Esophagus (tissue), 2 donors: ENCODE results near the gene BICD2. TPM values are rescaled to one million over a fixed set of nuclear protein-coding genes. Genes with fewer than 3 reads are reported as not detected.
"Not testable (repeated sequence)": the region's sequence is repeated elsewhere in the genome, so short reads cannot be mapped to it uniquely, and the experiment has no call there.

Source experiments
- H3K27ac ChIP-seq, 2 donors: one replicate each; pipeline ENCODE4 v1.5.1; 2013; ENCODE audit warnings: low read depth in 2 of 2, mild to moderate bottlenecking in 2 of 2, inconsistent platforms in 1 of 2, low read length in 1 of 2, moderate library complexity in 1 of 2
- H3K27me3 ChIP-seq, 2 donors: one replicate each; pipeline ENCODE4 v1.6.1; 2013; ENCODE audit warnings: low read length in 2 of 2, control low read depth in 1 of 2, mild to moderate bottlenecking in 1 of 2; ENCODE audit not compliant: insufficient read depth in 2 of 2, control insufficient read depth in 1 of 2
- H3K36me3 ChIP-seq, 2 donors: one replicate each; pipeline ENCODE4 v1.6.1; 2013; ENCODE audit warnings: low read length in 1 of 2; ENCODE audit not compliant: control insufficient read depth in 2 of 2, insufficient read depth in 2 of 2
- H3K4me1 ChIP-seq, 2 donors: one replicate each; pipeline ENCODE4 v1.6.1; 2013; ENCODE audit warnings: low read length in 1 of 2; ENCODE audit not compliant: control insufficient read depth in 2 of 2, insufficient read depth in 2 of 2
- H3K4me3 ChIP-seq, 2 donors: one replicate each; pipeline ENCODE4 v1.5.1; 2013; ENCODE audit warnings: low read length in 2 of 2, mild to moderate bottlenecking in 2 of 2, low read depth in 1 of 2, moderate library complexity in 1 of 2
- H3K9me3 ChIP-seq, 2 donors: one replicate each; pipeline ENCODE4 v1.6.1; 2013; ENCODE audit warnings: mild to moderate bottlenecking in 2 of 2, low read depth in 1 of 2, low read length in 1 of 2, moderate library complexity in 1 of 2; ENCODE audit not compliant: control insufficient read depth in 2 of 2, insufficient read depth in 1 of 2
- WGBS, 2 donors: extraction: QIAGEN DNeasy Blood & Tissue Kit; methylation state at CpG; one replicate each; pipeline ENCODE4 v1.1.7; 2013; 5-methylcytosine and 5-hydroxymethylcytosine counted together
- polyA plus RNA-seq, 2 donors: library from polyadenylated mRNA; stranded (reverse); fragments of 200-250 nt; gene quantifications; one replicate each; pipeline ENCODE4 v1.2.3, GENCODE V29; 2013
- donor health status: healthy with polysubstance abuse.
- donor health status: Bipolar disorder and iron deficiency.

The BICD2 gene
- 10 to 100 TPM; 30.9 to 41.1 TPM for polyA plus RNA-seq

- H3K27me3 ChIP-seq, result no peaks in the 10 kb centered on the region
- peak within 1 kb of the TSS; percentile 99 to 100 for H3K27ac ChIP-seq
- H3K4me3 ChIP-seq, result peak within 1 kb of the TSS; percentile 71 to 94
- H3K4me1 ChIP-seq, result peaks cover 20 to 44% of the 10 kb centered on the region in 2 donors
- no peaks in the 10 kb centered on the region for H3K36me3 ChIP-seq
- H3K9me3 ChIP-seq, result no peaks in the 10 kb centered on the region
- WGBS, 2 donors, result 0 to 1% methylated on average over 53 to 74 of the region's 74 CpGs
Measured at GRCh38 chr9:92764381-92764987, at the start of gene BICD2. TSS of gene BICD2 (minus strand) at chr9:92764833. CDS start at chr9:92764744, 89 bp downstream.

GRCh38 chr9:92809629-92810326, 45.1 kb upstream of the BICD2 start:
- not testable (repeated sequence) for H3K27ac ChIP-seq
- WGBS, 2 donors, result 9 to 10% methylated on average over 31 to 34 of the region's 34 CpGs
- H3K4me3 ChIP-seq, result peak overlapping the region in 1 of 2 donors; percentile 50

GRCh38 chr9:92808726-92809451, 44.3 kb upstream of the BICD2 start:
- Histone ChIP-seq H3K4me1 (peaks cover 9 to 17% of the 10 kb centered on the region in 2 donors), H3K27me3 (peaks cover 0 to 32% of the 10 kb centered on the region in 2 donors), H3K36me3 (no peaks in the 10 kb centered on the region), H3K9me3 (peaks cover 0 to 9% of the 10 kb centered on the region in 2 donors), H3K4me3 (peak overlapping the region; percentile 35 to 50), H3K27ac (no peak overlapping the region)
- WGBS, 2 donors, result 1% methylated on average over 53 to 60 of the region's 60 CpGs

More at GRCh38 chr9:92809629-92810326, 45.1 kb upstream of the BICD2 start:
- not testable (repeated sequence) for H3K9me3 ChIP-seq, H3K36me3 ChIP-seq
- H3K4me1 ChIP-seq, result peaks cover 9 to 17% of the 10 kb centered on the region in 2 donors
- H3K27me3 ChIP-seq, result peaks cover 0 to 29% of the 10 kb centered on the region in 2 donors

GRCh38 chr9:92807757-92808725, 43.4 kb upstream of the BICD2 start:
- H3K9me3 ChIP-seq, result peaks cover 0 to 9% of the 10 kb centered on the region in 2 donors
- peaks cover 0 to 31% of the 10 kb centered on the region in 2 donors for H3K27me3 ChIP-seq
- H3K4me3 ChIP-seq, result peak overlapping the region in 1 of 2 donors; percentile 50
- 3 to 4% methylated on average over 73 to 76 of the region's 76 CpGs for WGBS, 2 donors
- H3K4me1 ChIP-seq, result peaks cover 9 to 17% of the 10 kb centered on the region in 2 donors
- no peaks in the 10 kb centered on the region for H3K36me3 ChIP-seq
- H3K27ac ChIP-seq, result no peak overlapping the region

- peak overlapping the region in 1 of 2 donors; percentile 5 for H3K4me3 ChIP-seq
- WGBS, 2 donors, result 13 to 16% methylated on average over 44 of the region's 44 CpGs
Measured at GRCh38 chr9:92807031-92807756, 42.6 kb upstream of the BICD2 start.

GRCh38 chr9:92804727-92805126, 40.1 kb upstream of the BICD2 start:
- Histone ChIP-seq H3K27ac (no peak overlapping the region), H3K27me3 (peaks cover 0 to 23% of the 10 kb centered on the region in 2 donors), H3K36me3 (no peaks in the 10 kb centered on the region), H3K4me3 (no peak overlapping the region), H3K4me1 (peaks cover 9 to 17% of the 10 kb centered on the region in 2 donors), H3K9me3 (peaks cover 0 to 9% of the 10 kb centered on the region in 2 donors)
- 75 to 86% methylated on average over 6 of the region's 6 CpGs for WGBS, 2 donors

More at GRCh38 chr9:92807031-92807756, 42.6 kb upstream of the BICD2 start:
- H3K27me3 ChIP-seq, result peaks cover 0 to 27% of the 10 kb centered on the region in 2 donors
- H3K36me3 ChIP-seq, result no peaks in the 10 kb centered on the region
- H3K9me3 ChIP-seq, result peaks cover 0 to 9% of the 10 kb centered on the region in 2 donors
- no peak overlapping the region for H3K27ac ChIP-seq
- peaks cover 9 to 17% of the 10 kb centered on the region in 2 donors for H3K4me1 ChIP-seq

- Histone ChIP-seq H3K27me3 (no peaks in the 10 kb centered on the region), H3K4me3 (no peak overlapping the region), H3K27ac (no peak overlapping the region), H3K4me1 (no peaks in the 10 kb centered on the region), H3K36me3 (no peaks in the 10 kb centered on the region), H3K9me3 (no peaks in the 10 kb centered on the region)
- WGBS, 2 donors, result 65 to 74% methylated on average over 11 of the region's 11 CpGs
Measured at GRCh38 chr9:92798358-92798757, 33.7 kb upstream of the BICD2 start.

- not testable (repeated sequence) for H3K9me3 ChIP-seq, H3K36me3 ChIP-seq, H3K27ac ChIP-seq, H3K4me3 ChIP-seq, H3K4me1 ChIP-seq, H3K27me3 ChIP-seq
- 57 to 67% methylated on average over 9 of the region's 9 CpGs for WGBS, 2 donors
Measured at GRCh38 chr9:92796337-92796804, 31.7 kb upstream of the BICD2 start.
